ENCODE results near the gene TTYH1. TPM values are rescaled to one million over a fixed set of nuclear protein-coding genes. Genes with fewer than 3 reads are reported as not detected.
A peak's percentile ranks its signal among the peaks of the same experiment; 100 is the strongest.

TTYH1 gene
- total and polyA plus RNA-seq, 2 experiments from 2014 or later = 1.1 TPM; not detected in 1

- Histone ChIP-seq H3K36me3 (no peaks in the 10 kb centered on the region), H3K4me3 (no peak overlapping the region), H3K9me3 (ENCODE audit: low read depth) (no peaks in the 10 kb centered on the region), H3K4me1 (ENCODE audit: low read depth) (no peaks in the 10 kb centered on the region), H3K27me3 (peaks cover 16% of the 10 kb centered on the region), H3K27ac (no peak overlapping the region)
- DNase-seq (ENCODE audit: low read depth in 1 of 2, low spot score in 1 of 2) = no peak
- no peak for TF ChIP-seq CTCF (IDR thresholded peaks at IDR 0.05; ENCODE audit: low read depth, low read length)
These were observed 31.9 kb upstream of the TTYH1 start for GRCh38 chr19:54383330-54383729.

GRCh38 chr19:54387991-54388801 is 27.1 kb upstream of the TTYH1 start:
- Histone ChIP-seq H3K9me3 (ENCODE audit: low read depth) (no peaks in the 10 kb centered on the region), H3K4me3 (no peak overlapping the region), H3K36me3 (no peaks in the 10 kb centered on the region), H3K4me1 (ENCODE audit: low read depth) (no peaks in the 10 kb centered on the region), H3K27me3 (peaks cover 30% of the 10 kb centered on the region), H3K27ac (no peak overlapping the region)
- DNase-seq (ENCODE audit: low read depth in 1 of 2, low spot score in 1 of 2) = no peak
- no peak for TF ChIP-seq CTCF (IDR thresholded peaks at IDR 0.05; ENCODE audit: low read depth, low read length)

GRCh38 chr19:54388802-54389139 is 26.5 kb upstream of the TTYH1 start:
- Histone ChIP-seq H3K9me3 (ENCODE audit: low read depth) (no peaks in the 10 kb centered on the region), H3K4me1 (ENCODE audit: low read depth) (no peaks in the 10 kb centered on the region), H3K27ac (no peak overlapping the region), H3K36me3 (no peaks in the 10 kb centered on the region), H3K4me3 (no peak overlapping the region), H3K27me3 (peaks cover 30% of the 10 kb centered on the region)
- no peak for TF ChIP-seq CTCF (IDR thresholded peaks at IDR 0.05; ENCODE audit: low read depth, low read length)
- DNase-seq (ENCODE audit: low read depth in 1 of 2, low spot score in 1 of 2) = no peak

- Histone ChIP-seq H3K27me3 (peaks cover 30% of the 10 kb centered on the region), H3K9me3 (ENCODE audit: low read depth) (no peaks in the 10 kb centered on the region), H3K27ac (no peak overlapping the region), H3K4me1 (ENCODE audit: low read depth) (no peaks in the 10 kb centered on the region), H3K4me3 (no peak overlapping the region), H3K36me3 (no peaks in the 10 kb centered on the region)
- TF ChIP-seq CTCF (IDR thresholded peaks at IDR 0.05; ENCODE audit: low read depth, low read length) = no peak
- DNase-seq (ENCODE audit: low read depth in 1 of 2, low spot score in 1 of 2) = no peak
These were observed 25.7 kb upstream of the TTYH1 start for GRCh38 chr19:54389553-54389952.

GRCh38 chr19:54390942-54391577 is 24.2 kb upstream of the TTYH1 start:
- peaks cover 26% of the 10 kb centered on the region for H3K27me3 ChIP-seq
- peak; percentile 75 for TF ChIP-seq CTCF (IDR thresholded peaks at IDR 0.05; ENCODE audit: low read depth, low read length)
- H3K4me1 ChIP-seq (ENCODE audit: low read depth) = no peaks in the 10 kb centered on the region
- H3K27ac ChIP-seq = no peak overlapping the region
- H3K36me3 ChIP-seq = no peaks in the 10 kb centered on the region
- no peaks in the 10 kb centered on the region for H3K9me3 ChIP-seq (ENCODE audit: low read depth)
- no peak overlapping the region for H3K4me3 ChIP-seq
- DNase-seq (ENCODE audit: low read depth in 1 of 2, low spot score in 1 of 2) = peak; percentile 77 to 86
